ENCODE measurements around the gene CFAP61. TPM values are rescaled to one million over a fixed set of nuclear protein-coding genes. Genes with fewer than 3 reads are reported as not detected.

Gene CFAP61
- polyA plus RNA-seq, 1 experiment = not detected

- no peak for TF ChIP-seq CTCF (IDR thresholded peaks at IDR 0.05; ENCODE audit: insufficient read depth, low read depth, low read length)
- CTCF ChIA-PET = interaction anchor here (1.5 kb wide), 1 partner anchor 17 kb away, joined by 3 read pairs; no protein-coding TSS in a partner anchor
- POLR2A ChIA-PET = no interaction called here
- H3K4me3 ChIP-seq (ENCODE audit: low read depth, low read length) = no peak overlapping the region
- DNase-seq (ENCODE audit: low read depth) = no peak
- H3K36me3 ChIP-seq (ENCODE audit: control insufficient read depth, insufficient read depth, low read length) = no peaks in the 10 kb centered on the region
- peaks cover 9% of the 10 kb centered on the region for H3K27me3 ChIP-seq (ENCODE audit: control insufficient read depth, insufficient read depth, low read length)
These were observed 155.5 kb downstream of the CFAP61 start for GRCh38 chr20:20207872-20208271.

GRCh38 chr20:20209684-20210083 lies 157.4 kb downstream of the CFAP61 start:
- POLR2A ChIA-PET = no interaction called here
- DNase-seq (ENCODE audit: low read depth) = no peak
- H3K27me3 ChIP-seq (ENCODE audit: control insufficient read depth, insufficient read depth, low read length) = peaks cover 9% of the 10 kb centered on the region
- TF ChIP-seq CTCF (IDR thresholded peaks at IDR 0.05; ENCODE audit: insufficient read depth, low read depth, low read length) = no peak
- H3K36me3 ChIP-seq (ENCODE audit: control insufficient read depth, insufficient read depth, low read length) = no peaks in the 10 kb centered on the region
- CTCF ChIA-PET = interaction anchor here (0.6 to 0.7 kb wide), 2 partner anchors 15 to 28 kb away, joined by 3 read pairs; no protein-coding TSS in a partner anchor
- no peak overlapping the region for H3K4me3 ChIP-seq (ENCODE audit: low read depth, low read length)

GRCh38 chr20:20210327-20210726 lies 158.0 kb downstream of the CFAP61 start:
- TF ChIP-seq CTCF (IDR thresholded peaks at IDR 0.05; ENCODE audit: insufficient read depth, low read depth, low read length) = no peak
- Histone ChIP-seq H3K4me3 (ENCODE audit: low read depth, low read length) (no peak overlapping the region), H3K27me3 (ENCODE audit: control insufficient read depth, insufficient read depth, low read length) (peaks cover 9% of the 10 kb centered on the region), H3K36me3 (ENCODE audit: control insufficient read depth, insufficient read depth, low read length) (no peaks in the 10 kb centered on the region)
- CTCF ChIA-PET = no interaction called here
- DNase-seq (ENCODE audit: low read depth) = no peak
- POLR2A ChIA-PET = no interaction called here

GRCh38 chr20:20210943-20211273 lies 158.6 kb downstream of the CFAP61 start:
- DNase-seq (ENCODE audit: low read depth) = no peak
- Histone ChIP-seq H3K4me3 (ENCODE audit: low read depth, low read length) (no peak overlapping the region), H3K27me3 (ENCODE audit: control insufficient read depth, insufficient read depth, low read length) (peaks cover 9% of the 10 kb centered on the region), H3K36me3 (ENCODE audit: control insufficient read depth, insufficient read depth, low read length) (no peaks in the 10 kb centered on the region)
- no peak for TF ChIP-seq CTCF (IDR thresholded peaks at IDR 0.05; ENCODE audit: insufficient read depth, low read depth, low read length)
- ChIA-PET CTCF (no interaction called here), POLR2A (no interaction called here)

- CTCF ChIA-PET = interaction anchor here (0.7 kb wide), 1 partner anchor 453 kb away, joined by 3 read pairs; no protein-coding TSS in a partner anchor
- H3K27me3 ChIP-seq (ENCODE audit: control insufficient read depth, insufficient read depth, low read length) = peaks cover 9% of the 10 kb centered on the region
- no peaks in the 10 kb centered on the region for H3K36me3 ChIP-seq (ENCODE audit: control insufficient read depth, insufficient read depth, low read length)
- POLR2A ChIA-PET = interaction anchor here (0.9 kb wide), 1 partner anchor 8 kb away, joined by 5 read pairs; no protein-coding TSS in a partner anchor
- DNase-seq (ENCODE audit: low read depth) = peak; percentile 81
- no peak for TF ChIP-seq CTCF (IDR thresholded peaks at IDR 0.05; ENCODE audit: insufficient read depth, low read depth, low read length)
- no peak overlapping the region for H3K4me3 ChIP-seq (ENCODE audit: low read depth, low read length)
These were observed 159.1 kb downstream of the CFAP61 start for GRCh38 chr20:20211274-20211987.

Measured in BJ (cell line).